Lower leg skin (tissue), 3 donors: ENCODE data around the gene PTCRA.

Experiments
- POLR2A ChIP-seq, 2 donors: fragments of 450-650 bp; IDR thresholded peaks; one replicate each; pipeline ENCODE4 v1.6.1; 2016 to 2017; ENCODE audit warnings: antibody characterized with exemption in 2 of 2, mild to moderate bottlenecking in 1 of 2, moderate library complexity in 1 of 2
- TF ChIP-seq, protein P1 (sequence below), 3 donors: fragments of 450-650 bp; IDR thresholded peaks; one replicate each; pipeline ENCODE4 v1.5.1; 2016; ENCODE audit warnings: antibody characterized with exemption in 3 of 3, mild to moderate bottlenecking in 3 of 3, moderate library complexity in 2 of 3

- TF ChIP-seq, protein P1, sequence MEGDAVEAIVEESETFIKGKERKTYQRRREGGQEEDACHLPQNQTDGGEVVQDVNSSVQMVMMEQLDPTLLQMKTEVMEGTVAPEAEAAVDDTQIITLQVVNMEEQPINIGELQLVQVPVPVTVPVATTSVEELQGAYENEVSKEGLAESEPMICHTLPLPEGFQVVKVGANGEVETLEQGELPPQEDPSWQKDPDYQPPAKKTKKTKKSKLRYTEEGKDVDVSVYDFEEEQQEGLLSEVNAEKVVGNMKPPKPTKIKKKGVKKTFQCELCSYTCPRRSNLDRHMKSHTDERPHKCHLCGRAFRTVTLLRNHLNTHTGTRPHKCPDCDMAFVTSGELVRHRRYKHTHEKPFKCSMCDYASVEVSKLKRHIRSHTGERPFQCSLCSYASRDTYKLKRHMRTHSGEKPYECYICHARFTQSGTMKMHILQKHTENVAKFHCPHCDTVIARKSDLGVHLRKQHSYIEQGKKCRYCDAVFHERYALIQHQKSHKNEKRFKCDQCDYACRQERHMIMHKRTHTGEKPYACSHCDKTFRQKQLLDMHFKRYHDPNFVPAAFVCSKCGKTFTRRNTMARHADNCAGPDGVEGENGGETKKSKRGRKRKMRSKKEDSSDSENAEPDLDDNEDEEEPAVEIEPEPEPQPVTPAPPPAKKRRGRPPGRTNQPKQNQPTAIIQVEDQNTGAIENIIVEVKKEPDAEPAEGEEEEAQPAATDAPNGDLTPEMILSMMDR (IDR thresholded peaks at IDR 0.05) = no peak
- no peak for TF ChIP-seq POLR2A (IDR thresholded peaks at IDR 0.05)
Measured at GRCh38 chr6:42871711-42872110, 44.1 kb upstream of the PTCRA start.
